Right lobe of liver (tissue), 6 donors: ENCODE measurements around the gene PNPLA1. TPM values are rescaled to one million over a fixed set of nuclear protein-coding genes. Genes with fewer than 3 reads are reported as not detected.

Source experiments
- ATAC-seq, 4 donors: fragments of 200-7000 bp; cut with Tn5 transposase; one replicate each; pipeline ENCODE4 v1.9.1; 2020; ENCODE audit warnings: mild to moderate bottlenecking in 4 of 4, moderate library complexity in 4 of 4
- DNase-seq, 3 donors: peaks; one replicate each; pipeline ENCODE4 v3.0.0-alpha.2; 2020
- H3K27ac ChIP-seq, 3 donors: fragments of 200-600 bp; one replicate each; pipeline ENCODE4 v1.8.0; 2022
- H3K27me3 ChIP-seq, 2 donors: fragments of 200-600 bp; one replicate each; pipeline ENCODE4 v1.8.0; 2022
- H3K36me3 ChIP-seq, 4 donors: fragments of 200-600 bp; sonication (generic) in 1 of 4; one replicate each; pipeline versions ENCODE4 v1.5.1 to v1.8.0; 2017 to 2022; ENCODE audit warnings: control low read depth in 1 of 4
- H3K4me1 ChIP-seq, 4 donors: fragments of 200-600 bp; sonication (generic) in 1 of 4; one replicate each; pipeline versions ENCODE4 v1.5.1 to v1.8.0; 2017 to 2022; ENCODE audit warnings: control low read depth in 1 of 4
- H3K4me3 ChIP-seq, 3 donors: fragments of 200-600 bp; one replicate each; pipeline ENCODE4 v1.8.0; 2022
- H3K9me3 ChIP-seq, 4 donors: fragments of 200-600 bp; sonication (generic) in 1 of 4; one replicate each; pipeline versions ENCODE4 v1.5.1 to v1.8.0; 2017 to 2022; ENCODE audit warnings: control low read depth in 1 of 4
- POLR2A ChIP-seq: fragments of 450-650 bp; IDR thresholded peaks from one replicate; pipeline ENCODE4 v1.6.1; 2017; ENCODE audit warnings: antibody characterized with exemption, mild to moderate bottlenecking
- WGBS: methylation state at CpG from one replicate; pipeline ENCODE4 v1.1.6; 2018; ENCODE audit warnings: low coverage, low lambda C conversion rate; ENCODE audit not compliant: insufficient coverage; ENCODE audit errors: missing lambda C conversion rate; 5-methylcytosine and 5-hydroxymethylcytosine counted together
- intact Hi-C, 2 donors: fragments of 100-400 bp; cut with DNase I; formaldehyde crosslinking; loops; one replicate each; pipeline versions ENCODE4 v1.11.2 to v1.14.1; 2022
- total RNA-seq, 6 experiments: library from RNA; depleted of rRNA in 2 of 6; stranded (reverse); fragments of >200 nt in 2 of 6; fragmentation: NEBNext Ultra II Directional in 3 of 6; extraction: Animal tissue kit (Norgen Biotek cat#: 25700) in 3 of 6; gene quantifications; one replicate each; pipeline versions ENCODE4 v1.1.0 to v1.2.4, GENCODE V29; 2016 to 2023
- TF ChIP-seq, protein P1 (sequence below), 4 donors: fragments of 200-600 bp in 3 of 4; fragments of 450-650 bp in 1 of 4; IDR thresholded peaks; one replicate each; pipeline versions ENCODE4 v1.5.1 to v1.8.0; 2016 to 2022; ENCODE audit warnings: antibody characterized with exemption in 4 of 4, mild to moderate bottlenecking in 2 of 4
- donor health status: DM: no; HTN: yes; CAD: no.
- donor health status: DM: no; HTN: no; CAD: no.
- donor health status: DM: no; HTN: no; CAD: no.
- donor health status: DM: no; HTN: yes; CAD: no.
- donor health status: DM: no; HTN: yes; CAD: no.

The PNPLA1 gene
- total RNA-seq, 6 experiments from 2014 or later, result not detected

DNA sequence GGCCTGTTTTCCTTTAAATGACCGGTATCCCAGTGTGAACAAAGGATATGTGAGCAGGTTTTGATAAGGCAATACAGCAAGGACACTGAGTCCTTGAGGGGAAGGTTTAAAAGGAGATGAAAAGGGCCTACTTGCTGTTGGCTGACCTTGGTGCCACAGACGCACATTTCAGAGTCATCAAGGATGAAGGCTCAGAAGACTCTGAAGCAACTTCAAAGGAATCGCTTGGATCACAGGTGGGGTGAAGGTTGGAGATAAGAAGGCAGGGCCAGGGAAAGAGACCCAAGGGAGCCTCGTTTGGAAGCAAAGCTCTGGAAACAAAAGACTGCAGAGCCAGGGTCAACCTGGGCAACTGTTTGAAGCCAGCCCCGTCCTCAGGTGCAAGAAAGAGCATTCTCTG, 30.1 kb upstream of the PNPLA1 start:
- intact Hi-C loops, result no loop called here
- H3K27me3 ChIP-seq, result no peaks in the 10 kb centered on the region

DNA sequence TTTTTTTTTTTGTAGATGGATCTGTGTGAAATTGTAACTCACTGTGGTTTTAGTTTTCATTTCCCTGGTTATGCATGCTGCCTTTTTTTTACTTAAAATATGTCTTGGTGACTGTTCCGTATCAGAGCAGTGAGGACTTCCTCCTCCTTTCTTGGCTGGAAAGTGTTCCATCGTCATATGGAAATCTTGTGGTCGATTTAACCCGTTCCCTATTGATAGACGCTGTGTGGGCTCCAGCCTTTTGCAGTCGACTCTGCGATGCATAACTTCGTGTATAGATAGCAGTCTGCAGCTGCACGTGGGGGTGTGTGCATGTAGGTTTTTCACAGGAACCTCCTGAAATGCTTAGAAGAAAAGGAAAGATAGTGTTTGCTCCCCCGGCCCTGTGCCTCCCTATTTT, 28.1 kb upstream of the PNPLA1 start:
- DNase-seq, result no peak
- WGBS, result 35% methylated on average over 7 of the region's 10 CpGs

More for the DNA sequence above, 30.1 kb upstream of the PNPLA1 start:
- Histone ChIP-seq H3K4me3 (no peak overlapping the region), H3K27ac (no peak overlapping the region), H3K4me1 (no peaks in the 10 kb centered on the region), H3K9me3 (no peaks in the 10 kb centered on the region), H3K36me3 (no peaks in the 10 kb centered on the region)
- DNase-seq (no peak), ATAC-seq (no peak)
- 80% methylated on average over 2 of the region's 5 CpGs for WGBS
- TF ChIP-seq POLR2A, result no peak
- TF ChIP-seq, protein P1, sequence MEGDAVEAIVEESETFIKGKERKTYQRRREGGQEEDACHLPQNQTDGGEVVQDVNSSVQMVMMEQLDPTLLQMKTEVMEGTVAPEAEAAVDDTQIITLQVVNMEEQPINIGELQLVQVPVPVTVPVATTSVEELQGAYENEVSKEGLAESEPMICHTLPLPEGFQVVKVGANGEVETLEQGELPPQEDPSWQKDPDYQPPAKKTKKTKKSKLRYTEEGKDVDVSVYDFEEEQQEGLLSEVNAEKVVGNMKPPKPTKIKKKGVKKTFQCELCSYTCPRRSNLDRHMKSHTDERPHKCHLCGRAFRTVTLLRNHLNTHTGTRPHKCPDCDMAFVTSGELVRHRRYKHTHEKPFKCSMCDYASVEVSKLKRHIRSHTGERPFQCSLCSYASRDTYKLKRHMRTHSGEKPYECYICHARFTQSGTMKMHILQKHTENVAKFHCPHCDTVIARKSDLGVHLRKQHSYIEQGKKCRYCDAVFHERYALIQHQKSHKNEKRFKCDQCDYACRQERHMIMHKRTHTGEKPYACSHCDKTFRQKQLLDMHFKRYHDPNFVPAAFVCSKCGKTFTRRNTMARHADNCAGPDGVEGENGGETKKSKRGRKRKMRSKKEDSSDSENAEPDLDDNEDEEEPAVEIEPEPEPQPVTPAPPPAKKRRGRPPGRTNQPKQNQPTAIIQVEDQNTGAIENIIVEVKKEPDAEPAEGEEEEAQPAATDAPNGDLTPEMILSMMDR (IDR thresholded peaks at IDR 0.05), result no peak

DNA sequence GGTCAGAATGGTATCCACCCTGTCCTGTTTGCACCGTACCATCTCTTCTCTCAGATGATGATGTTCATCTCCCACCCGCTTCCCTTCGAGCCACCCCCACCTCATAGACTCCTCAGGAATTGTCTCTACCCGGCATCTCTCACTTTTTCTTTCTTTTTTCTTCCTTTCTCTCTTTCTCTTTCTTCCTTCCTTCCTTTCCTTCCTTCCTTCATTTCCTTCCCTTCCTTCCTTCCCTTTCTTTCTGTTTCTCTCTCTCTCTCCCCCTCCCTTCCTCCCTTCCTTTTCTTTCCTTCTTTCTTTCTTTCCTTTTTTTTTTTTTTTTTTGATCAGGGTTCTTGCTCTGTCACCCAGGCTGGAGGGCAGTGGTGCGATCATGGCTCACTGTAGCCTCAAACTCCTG, 27.7 kb upstream of the PNPLA1 start:
- no peaks in the 10 kb centered on the region for H3K27me3 ChIP-seq
- TF ChIP-seq POLR2A, result no peak
- TF ChIP-seq, protein P1 (IDR thresholded peaks at IDR 0.05), result no peak
- no peak for ATAC-seq
- DNase-seq, result no peak
- intact Hi-C loops, result no loop called here
- H3K9me3 ChIP-seq, result no peaks in the 10 kb centered on the region
- H3K27ac ChIP-seq, result no peak overlapping the region
- no peaks in the 10 kb centered on the region for H3K4me1 ChIP-seq
- H3K4me3 ChIP-seq, result no peak overlapping the region
- 75% methylated on average over 4 of the region's 5 CpGs for WGBS
- H3K36me3 ChIP-seq, result no peaks in the 10 kb centered on the region

More for the DNA sequence above, 28.1 kb upstream of the PNPLA1 start:
- peak in 2 of 4 donors; percentile 17 to 18 for ATAC-seq
- Histone ChIP-seq H3K27me3 (no peaks in the 10 kb centered on the region), H3K36me3 (no peaks in the 10 kb centered on the region), H3K9me3 (no peaks in the 10 kb centered on the region), H3K4me1 (no peaks in the 10 kb centered on the region), H3K4me3 (no peak overlapping the region), H3K27ac (no peak overlapping the region)
- no peak for TF ChIP-seq POLR2A
- TF ChIP-seq, protein P1 (IDR thresholded peaks at IDR 0.05), result no peak
- intact Hi-C loops, result no loop called here

DNA sequence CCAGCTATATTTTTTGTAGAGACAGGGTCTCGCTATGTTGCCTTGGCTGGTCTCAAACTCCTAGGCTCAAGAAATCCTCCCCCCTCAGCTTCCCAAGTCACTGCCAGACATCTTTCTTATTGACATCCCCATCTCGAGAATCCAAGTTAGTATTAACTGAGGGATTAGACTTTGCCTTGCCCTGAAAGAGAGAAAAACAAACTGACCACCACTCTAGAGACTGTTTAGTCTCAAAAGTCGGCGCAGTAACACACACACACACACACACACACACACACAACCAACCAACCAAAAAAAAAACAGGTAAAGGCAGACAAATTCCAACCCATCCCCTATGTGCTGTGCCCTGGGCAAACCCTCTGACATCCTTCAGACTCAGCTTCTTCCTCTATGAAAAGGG, 27.2 kb upstream of the PNPLA1 start:
- H3K27me3 ChIP-seq, result no peaks in the 10 kb centered on the region
- no peak for ATAC-seq
- intact Hi-C loops, result no loop called here
- DNase-seq, result no peak
- H3K9me3 ChIP-seq, result no peaks in the 10 kb centered on the region
- no peaks in the 10 kb centered on the region for H3K4me1 ChIP-seq
- H3K27ac ChIP-seq, result no peak overlapping the region
- H3K36me3 ChIP-seq, result no peaks in the 10 kb centered on the region
- no peak for TF ChIP-seq POLR2A
- TF ChIP-seq, protein P1 (IDR thresholded peaks at IDR 0.05), result no peak
- 63% methylated on average over 3 of the region's 4 CpGs for WGBS
- no peak overlapping the region for H3K4me3 ChIP-seq
